ENCODE measurements around the gene SHC1.

Gene SHC1

GRCh38 chr1:154994269-154994587 is 23.7 kb upstream of the SHC1 start:
- Histone ChIP-seq H3K4me3 (ENCODE audit: low read depth, low read length) (no peak overlapping the region), H3K9me3 (no peaks in the 10 kb centered on the region), H3K36me3 (peaks cover 22% of the 10 kb centered on the region), H3K4me1 (peaks cover 3% of the 10 kb centered on the region; the same call in 1 of the 2 replicates), H3K27me3 (no peaks in the 10 kb centered on the region)
- no peak for DNase-seq
- no peak for TF ChIP-seq CTCF (IDR thresholded peaks at IDR 0.05; ENCODE audit: low read depth, low read length)

- H3K27me3 ChIP-seq: no peaks in the 10 kb centered on the region
- H3K4me3 ChIP-seq (ENCODE audit: low read depth, low read length): no peak within 1 kb of the TSS
- no peak for DNase-seq
- H3K4me1 ChIP-seq: peaks cover under 1% of the 10 kb centered on the region; the same call in 1 of the 2 replicates
- peaks cover 27% of the 10 kb centered on the region for H3K36me3 ChIP-seq
- no peak for TF ChIP-seq CTCF (IDR thresholded peaks at IDR 0.05; ENCODE audit: low read depth, low read length)
- H3K9me3 ChIP-seq: no peaks in the 10 kb centered on the region
Measured at GRCh38 chr1:154993572-154994268, 23.2 kb upstream of the SHC1 start, which contains the start of gene LENEP. Gene LENEP, plus strand, starts transcription at chr1:154993586. Its CDS starts 22 bp downstream, at chr1:154993608.

- no peak overlapping the region for H3K4me3 ChIP-seq (ENCODE audit: low read depth, low read length)
- DNase-seq: peak; percentile 56
- H3K27me3 ChIP-seq: no peaks in the 10 kb centered on the region
- no peaks in the 10 kb centered on the region for H3K4me1 ChIP-seq
- TF ChIP-seq CTCF (IDR thresholded peaks at IDR 0.05; ENCODE audit: low read depth, low read length): peak; percentile 36
- no peaks in the 10 kb centered on the region for H3K9me3 ChIP-seq
- peaks cover 34% of the 10 kb centered on the region for H3K36me3 ChIP-seq
Measured at GRCh38 chr1:154992721-154993571, 22.4 kb upstream of the SHC1 start.

GRCh38 chr1:154990276-154990675 is 19.7 kb upstream of the SHC1 start:
- TF ChIP-seq CTCF (IDR thresholded peaks at IDR 0.05; ENCODE audit: low read depth, low read length): no peak
- Histone ChIP-seq H3K4me1 (no peaks in the 10 kb centered on the region), H3K36me3 (peaks cover 54% of the 10 kb centered on the region), H3K4me3 (ENCODE audit: low read depth, low read length) (no peak overlapping the region), H3K27me3 (no peaks in the 10 kb centered on the region), H3K9me3 (no peaks in the 10 kb centered on the region)
- no peak for DNase-seq

GRCh38 chr1:154989195-154989860 is 18.8 kb upstream of the SHC1 start:
- Histone ChIP-seq H3K9me3 (no peaks in the 10 kb centered on the region), H3K4me3 (ENCODE audit: low read depth, low read length) (no peak overlapping the region), H3K36me3 (peaks cover 54% of the 10 kb centered on the region), H3K4me1 (no peaks in the 10 kb centered on the region), H3K27me3 (no peaks in the 10 kb centered on the region)
- DNase-seq: no peak
- no peak for TF ChIP-seq CTCF (IDR thresholded peaks at IDR 0.05; ENCODE audit: low read depth, low read length)
